A549 (cell line): ENCODE data around the gene SLC14A1. TPM values are rescaled to one million over a fixed set of nuclear protein-coding genes. Genes with fewer than 3 reads are reported as not detected.

Experiments
- ATAC-seq, 2 experiments: fragments of 200-7000 bp in 1 of 2; fragments of >200 bp in 1 of 2; cut with Nextera tagmentation in 1 of 2; cut with Tn5 transposase in 1 of 2; 3 replicates each; pipeline versions ENCODE4 v1.8.0 to v1.9.1; 2018 to 2020; ENCODE audit warnings: mild to moderate bottlenecking in 1 of 2, moderate library complexity in 1 of 2
- CTCF ChIA-PET: fragments of 300-600 bp; sonication (Branson Sonifier 250); formaldehyde crosslinking; extraction: SDS; loops from one replicate; lab custom pipeline; 2021; ENCODE audit warnings: antibody characterized with exemption, inconsistent platforms; lab: Yijun Ruan, JAX
- POLR2A ChIA-PET: fragments of 350-600 bp; formaldehyde crosslinking; extraction: SDS; loops from one replicate; lab custom pipeline; 2021; ENCODE audit warnings: antibody characterized with exemption, inconsistent platforms; lab: Yijun Ruan, JAX
- DNase-seq, 2 experiments: peaks; one replicate each; pipeline versions ENCODE4 v3.0.0 to v3.0.0-alpha.2; 2011 to 2016; ENCODE audit warnings: low read depth in 1 of 2, low spot score in 1 of 2
- FAIRE-seq: peaks from 2 replicates; lab custom pipeline; 2011; peaks lifted over from hg19 to GRCh38; lab: Jason Lieb, UNC
- H3K27ac ChIP-seq, 2 experiments: fragments of >200 bp; sonication (Bioruptor Twin); formaldehyde crosslinking; 3 replicates each; pipeline ENCODE4 v1.5.1; 2016 to 2017
- H3K4me1 ChIP-seq: fragments of >200 bp; sonication (Bioruptor Twin); formaldehyde crosslinking; 3 replicates; pipeline ENCODE4 v1.6.1; 2016
- H3K4me2 ChIP-seq: fragments of >200 bp; sonication (Bioruptor Twin); formaldehyde crosslinking; 3 replicates; pipeline ENCODE4 v1.6.1; 2016
- H3K4me3 ChIP-seq: fragments of >200 bp; sonication (Bioruptor Twin); formaldehyde crosslinking; 3 replicates; pipeline ENCODE4 v1.5.1; 2016
- H3K9me3 ChIP-seq: fragments of >200 bp; sonication (Bioruptor Twin); formaldehyde crosslinking; 3 replicates; pipeline ENCODE4 v1.6.1; 2016
- BHLHE40 ChIP-seq: IDR thresholded peaks from 2 replicates; pipeline ENCODE4 v1.6.1; 2012; ENCODE audit warnings: low read depth, low read length, inconsistent platforms
- CEBPB ChIP-seq, 2 experiments: fragments of >200 bp in 1 of 2; sonication (Bioruptor Twin) in 1 of 2; formaldehyde crosslinking in 1 of 2; IDR thresholded peaks; 2 replicates each; pipeline ENCODE4 v1.6.1; 2012 to 2016
- EHF ChIP-seq: fragments of 250-450 bp; sonication (Bioruptor Pico); IDR thresholded peaks from 2 replicates; pipeline ENCODE4 v1.5.0; 2020; ENCODE audit warnings: mild to moderate bottlenecking
- ESRRA ChIP-seq: fragments of 150-350 bp; IDR thresholded peaks from 2 replicates; pipeline ENCODE4 v1.6.1; 2014; ENCODE audit warnings: mild to moderate bottlenecking, low read length, borderline replicate concordance
- FOSL2 ChIP-seq, 2 experiments: fragments of 450-650 bp in 1 of 2; fragments of >200 bp in 1 of 2; sonication (Bioruptor Twin) in 1 of 2; formaldehyde crosslinking; IDR thresholded peaks; 2 replicates each; pipeline versions ENCODE4 v1.5.0 to v1.6.1; 2016 to 2020; ENCODE audit warnings: mild to moderate bottlenecking in 1 of 2, moderate library complexity in 1 of 2
- FOXS1 ChIP-seq: fragments of 250-450 bp; sonication (Bioruptor Pico); IDR thresholded peaks from 2 replicates; pipeline ENCODE4 v1.5.0; 2020; ENCODE audit warnings: mild to moderate bottlenecking, moderate library complexity
- HEYL ChIP-seq: fragments of 250-450 bp; sonication (Bioruptor Pico); IDR thresholded peaks from 2 replicates; pipeline ENCODE4 v1.8.0; 2021; ENCODE audit warnings: mild to moderate bottlenecking, moderate library complexity
- HOXB13 ChIP-seq: fragments of 250-450 bp; sonication (Bioruptor Pico); IDR thresholded peaks from 2 replicates; pipeline ENCODE4 v1.5.0; 2020; ENCODE audit warnings: low read depth, mild to moderate bottlenecking, moderate library complexity
- JUNB ChIP-seq: fragments of >200 bp; sonication (Bioruptor Twin); formaldehyde crosslinking; IDR thresholded peaks from 2 replicates; pipeline ENCODE4 v1.6.1; 2016
- MYC ChIP-seq: IDR thresholded peaks from 2 replicates; pipeline ENCODE4 v1.6.1; 2012; ENCODE audit warnings: mild to moderate bottlenecking, inconsistent platforms, low read length, improper control_type of control experiment, borderline replicate concordance
- NR3C1 ChIP-seq: fragments of >200 bp; sonication (Bioruptor Twin); formaldehyde crosslinking; IDR thresholded peaks from 3 replicates; pipeline ENCODE4 v1.6.1; 2017
- POLR2A ChIP-seq: IDR thresholded peaks from 2 replicates; pipeline ENCODE4 v1.6.1; 2012; ENCODE audit warnings: mild to moderate bottlenecking, low read length
- POLR2AphosphoS2 ChIP-seq: conservative IDR thresholded peaks from 2 replicates; pipeline ENCODE4 v1.6.1; 2012; ENCODE audit warnings: low read length, improper control_type of control experiment, inconsistent platforms
- RCOR1 ChIP-seq: fragments of 150-350 bp; IDR thresholded peaks from 2 replicates; pipeline ENCODE4 v1.6.1; 2014; ENCODE audit warnings: antibody characterized with exemption, low read length, low read depth
- SREBF2 ChIP-seq: fragments of 450-650 bp; IDR thresholded peaks from 2 replicates; pipeline ENCODE4 v1.6.1; 2014; ENCODE audit warnings: mild to moderate bottlenecking, moderate library complexity
- TP53 ChIP-seq: fragments of 250-450 bp; sonication (Bioruptor Pico); IDR thresholded peaks from 2 replicates; pipeline ENCODE4 v1.5.0; 2021; ENCODE audit warnings: mild to moderate bottlenecking, moderate library complexity
- ZFP36 ChIP-seq: fragments of 450-650 bp; IDR thresholded peaks from 2 replicates; pipeline ENCODE4 v1.6.1; 2014; ENCODE audit warnings: borderline replicate concordance; ENCODE audit not compliant: partially characterized antibody
- WGBS: methylation state at CpG from one replicate; pipeline ENCODE4 v1.1.6; 2017; ENCODE audit errors: missing lambda C conversion rate; 5-methylcytosine and 5-hydroxymethylcytosine counted together
- polyA plus RNA-seq, 4 experiments: library from polyadenylated mRNA; depleted of rRNA in 3 of 4; stranded (reverse); fragments of >200 nt; fragmentation: RNase III in 1 of 4; extraction: RNeasy Plus Mini Kit Qiagen cat#74134 plus additional on column Dnase treatment in 1 of 4; gene quantifications; 2 replicates in 3 of 4; 3 replicates in 1 of 4; pipeline ENCODE4 v1.2.3, GENCODE V29; 2011 to 2017
- TF ChIP-seq, protein P1 (sequence below): fragments of >200 bp; sonication (Bioruptor Twin); formaldehyde crosslinking; IDR thresholded peaks from 3 replicates; pipeline ENCODE4 v1.5.1; 2016
- TF ChIP-seq, protein P2 (sequence below): fragments of 250-450 bp; sonication (Bioruptor Pico); IDR thresholded peaks from 2 replicates; pipeline ENCODE4 v1.5.0; 2021; ENCODE audit warnings: mild to moderate bottlenecking, moderate library complexity, borderline replicate concordance
- TF ChIP-seq, protein P3 (sequence below): fragments of >200 bp; sonication (Bioruptor Twin); formaldehyde crosslinking; IDR thresholded peaks from 3 replicates; pipeline ENCODE4 v1.6.1; 2016
- TF ChIP-seq, protein P4 (sequence below): fragments of 250-450 bp; sonication (Bioruptor Pico); IDR thresholded peaks from 2 replicates; pipeline ENCODE4 v1.5.0; 2020; ENCODE audit warnings: low read depth, mild to moderate bottlenecking, moderate library complexity

Gene SLC14A1
- polyA plus RNA-seq, 2 of the 4 experiments (the other 2 are of a cell fraction) = 0.23 TPM; not detected in 1

DNA sequence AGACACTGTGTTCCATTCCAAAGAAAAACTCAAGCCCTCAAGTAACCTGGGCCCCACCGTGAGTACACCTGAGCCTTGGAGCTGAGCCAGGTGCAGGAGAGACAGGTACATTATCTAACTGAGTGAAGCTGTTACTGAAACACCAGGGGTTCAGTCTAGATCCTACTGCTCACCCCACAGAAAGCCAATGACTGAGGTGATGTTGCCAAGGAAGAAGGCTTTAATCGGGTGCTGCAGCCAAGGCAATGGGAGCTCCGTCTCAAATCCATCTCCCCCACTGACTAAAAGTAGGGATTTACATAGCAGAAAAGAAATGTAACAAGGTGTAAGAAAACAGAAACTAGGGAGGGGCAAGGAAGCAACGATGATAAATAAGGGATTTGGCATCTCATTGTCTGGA is 15.2 kb upstream of the SLC14A1 start:
- TF ChIP-seq ESRRA (no peak), FOSL2 (IDR thresholded peaks at IDR 0.05) (no peak), FOSL2 (CRISPR knock-in tag; IDR thresholded peaks at IDR 0.05) (no peak), POLR2A (no peak), RCOR1 (no peak), HOXB13 (CRISPR knock-in tag) (no peak), HEYL (CRISPR knock-in tag) (no peak), NR3C1 (no peak), POLR2AphosphoS2 (no peak)
- TF ChIP-seq, protein P1, sequence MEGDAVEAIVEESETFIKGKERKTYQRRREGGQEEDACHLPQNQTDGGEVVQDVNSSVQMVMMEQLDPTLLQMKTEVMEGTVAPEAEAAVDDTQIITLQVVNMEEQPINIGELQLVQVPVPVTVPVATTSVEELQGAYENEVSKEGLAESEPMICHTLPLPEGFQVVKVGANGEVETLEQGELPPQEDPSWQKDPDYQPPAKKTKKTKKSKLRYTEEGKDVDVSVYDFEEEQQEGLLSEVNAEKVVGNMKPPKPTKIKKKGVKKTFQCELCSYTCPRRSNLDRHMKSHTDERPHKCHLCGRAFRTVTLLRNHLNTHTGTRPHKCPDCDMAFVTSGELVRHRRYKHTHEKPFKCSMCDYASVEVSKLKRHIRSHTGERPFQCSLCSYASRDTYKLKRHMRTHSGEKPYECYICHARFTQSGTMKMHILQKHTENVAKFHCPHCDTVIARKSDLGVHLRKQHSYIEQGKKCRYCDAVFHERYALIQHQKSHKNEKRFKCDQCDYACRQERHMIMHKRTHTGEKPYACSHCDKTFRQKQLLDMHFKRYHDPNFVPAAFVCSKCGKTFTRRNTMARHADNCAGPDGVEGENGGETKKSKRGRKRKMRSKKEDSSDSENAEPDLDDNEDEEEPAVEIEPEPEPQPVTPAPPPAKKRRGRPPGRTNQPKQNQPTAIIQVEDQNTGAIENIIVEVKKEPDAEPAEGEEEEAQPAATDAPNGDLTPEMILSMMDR = no peak
- TF ChIP-seq, protein P2, sequence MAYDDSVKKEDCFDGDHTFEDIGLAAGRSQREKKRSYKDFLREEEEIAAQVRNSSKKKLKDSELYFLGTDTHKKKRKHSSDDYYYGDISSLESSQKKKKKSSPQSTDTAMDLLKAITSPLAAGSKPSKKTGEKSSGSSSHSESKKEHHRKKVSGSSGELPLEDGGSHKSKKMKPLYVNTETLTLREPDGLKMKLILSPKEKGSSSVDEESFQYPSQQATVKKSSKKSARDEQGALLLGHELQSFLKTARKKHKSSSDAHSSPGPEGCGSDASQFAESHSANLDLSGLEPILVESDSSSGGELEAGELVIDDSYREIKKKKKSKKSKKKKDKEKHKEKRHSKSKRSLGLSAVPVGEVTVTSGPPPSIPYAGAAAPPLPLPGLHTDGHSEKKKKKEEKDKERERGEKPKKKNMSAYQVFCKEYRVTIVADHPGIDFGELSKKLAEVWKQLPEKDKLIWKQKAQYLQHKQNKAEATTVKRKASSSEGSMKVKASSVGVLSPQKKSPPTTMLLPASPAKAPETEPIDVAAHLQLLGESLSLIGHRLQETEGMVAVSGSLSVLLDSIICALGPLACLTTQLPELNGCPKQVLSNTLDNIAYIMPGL = no peak
- TF ChIP-seq, all 56 proteins: peak for 0
- ChIA-PET CTCF (interaction anchor here (0.8 to 1.3 kb wide), 2 partner anchors 13 to 129 kb away, joined by 3 read pairs; no protein-coding TSS in a partner anchor), POLR2A (no interaction called here)
- FAIRE-seq = no peak
- no peak for ATAC-seq
- no peak overlapping the region for H3K27ac ChIP-seq
- no peak overlapping the region for H3K4me2 ChIP-seq
- no peak for DNase-seq
- H3K4me1 ChIP-seq = peaks cover 8% of the 10 kb centered on the region; the same call in 2 of the 3 replicates
- 32% methylated on average over 4 of the region's 4 CpGs for WGBS
- H3K4me3 ChIP-seq = no peak overlapping the region
- H3K9me3 ChIP-seq = peaks cover 5% of the 10 kb centered on the region; the same call in 1 of the 3 replicates

DNA sequence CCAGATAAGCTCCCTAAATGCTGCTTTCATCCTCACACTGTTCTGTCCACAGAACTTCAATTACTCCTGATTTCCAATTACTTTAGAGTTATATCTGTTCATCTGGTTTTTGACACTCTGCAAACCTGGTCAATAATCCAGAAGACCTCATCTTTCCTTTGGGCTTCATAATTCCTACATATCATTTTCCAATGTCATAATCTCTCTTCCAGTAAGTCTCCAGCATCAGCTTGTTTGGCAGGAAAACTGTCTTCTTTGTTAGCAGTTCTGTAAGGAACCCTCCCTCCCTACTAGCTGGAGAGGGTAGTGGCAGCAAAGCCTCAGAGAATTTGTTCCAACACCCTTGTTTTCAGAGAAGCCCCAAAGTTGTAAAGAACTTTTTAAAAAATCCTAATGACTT is 11.9 kb upstream of the SLC14A1 start:
- ChIA-PET CTCF (interaction anchor here (1.2 to 3.0 kb wide), 4 partner anchors 10 to 128 kb away, joined by 3 to 17 read pairs (median 4); no protein-coding TSS in a partner anchor), POLR2A (no interaction called here)
- Histone ChIP-seq H3K4me3 (no peak overlapping the region), H3K27ac (no peak overlapping the region), H3K4me1 (peaks cover 19% of the 10 kb centered on the region), H3K9me3 (peaks cover 5% of the 10 kb centered on the region; the same call in 1 of the 3 replicates), H3K4me2 (no peak overlapping the region)
- no peak for FAIRE-seq
- TF ChIP-seq CEBPB (IDR thresholded peaks at IDR 0.05) (no peak), JUNB (no peak), SREBF2 (no peak), BHLHE40 (no peak), MYC (no peak), NR3C1 (no peak), TP53 (CRISPR knock-in tag) (no peak), EHF (no peak), ZFP36 (no peak), FOSL2 (IDR thresholded peaks at IDR 0.05) (no peak), FOSL2 (CRISPR knock-in tag; IDR thresholded peaks at IDR 0.05) (no peak), FOXS1 (no peak), ESRRA (no peak), HEYL (CRISPR knock-in tag) (no peak)
- TF ChIP-seq, protein P3, sequence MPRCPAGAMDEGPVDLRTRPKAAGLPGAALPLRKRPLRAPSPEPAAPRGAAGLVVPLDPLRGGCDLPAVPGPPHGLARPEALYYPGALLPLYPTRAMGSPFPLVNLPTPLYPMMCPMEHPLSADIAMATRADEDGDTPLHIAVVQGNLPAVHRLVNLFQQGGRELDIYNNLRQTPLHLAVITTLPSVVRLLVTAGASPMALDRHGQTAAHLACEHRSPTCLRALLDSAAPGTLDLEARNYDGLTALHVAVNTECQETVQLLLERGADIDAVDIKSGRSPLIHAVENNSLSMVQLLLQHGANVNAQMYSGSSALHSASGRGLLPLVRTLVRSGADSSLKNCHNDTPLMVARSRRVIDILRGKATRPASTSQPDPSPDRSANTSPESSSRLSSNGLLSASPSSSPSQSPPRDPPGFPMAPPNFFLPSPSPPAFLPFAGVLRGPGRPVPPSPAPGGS = no peak
- TF ChIP-seq, protein P1 = no peak
- TF ChIP-seq, protein P4, sequence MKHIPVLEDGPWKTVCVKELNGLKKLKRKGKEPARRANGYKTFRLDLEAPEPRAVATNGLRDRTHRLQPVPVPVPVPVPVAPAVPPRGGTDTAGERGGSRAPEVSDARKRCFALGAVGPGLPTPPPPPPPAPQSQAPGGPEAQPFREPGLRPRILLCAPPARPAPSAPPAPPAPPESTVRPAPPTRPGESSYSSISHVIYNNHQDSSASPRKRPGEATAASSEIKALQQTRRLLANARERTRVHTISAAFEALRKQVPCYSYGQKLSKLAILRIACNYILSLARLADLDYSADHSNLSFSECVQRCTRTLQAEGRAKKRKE (CRISPR knock-in tag) = no peak
- ATAC-seq = no peak
- DNase-seq = no peak
